ENCODE results near the gene CREG2. TPM values are rescaled to one million over a fixed set of nuclear protein-coding genes. Genes with fewer than 3 reads are reported as not detected.

The CREG2 gene
- total RNA-seq, 1 donor = not detected

- Histone ChIP-seq H3K4me3 (ENCODE audit: low read length) (no peak overlapping the region), H3K4me1 (ENCODE audit: insufficient read depth, low read length) (peaks cover 5% of the 10 kb centered on the region), H3K9me3 (ENCODE audit: low read depth, low read length) (no peaks in the 10 kb centered on the region), H3K27me3 (ENCODE audit: insufficient read depth, low read length) (no peaks in the 10 kb centered on the region)
These were observed 29.3 kb upstream of the CREG2 start for GRCh38 chr2:101416609-101417008.

DNA sequence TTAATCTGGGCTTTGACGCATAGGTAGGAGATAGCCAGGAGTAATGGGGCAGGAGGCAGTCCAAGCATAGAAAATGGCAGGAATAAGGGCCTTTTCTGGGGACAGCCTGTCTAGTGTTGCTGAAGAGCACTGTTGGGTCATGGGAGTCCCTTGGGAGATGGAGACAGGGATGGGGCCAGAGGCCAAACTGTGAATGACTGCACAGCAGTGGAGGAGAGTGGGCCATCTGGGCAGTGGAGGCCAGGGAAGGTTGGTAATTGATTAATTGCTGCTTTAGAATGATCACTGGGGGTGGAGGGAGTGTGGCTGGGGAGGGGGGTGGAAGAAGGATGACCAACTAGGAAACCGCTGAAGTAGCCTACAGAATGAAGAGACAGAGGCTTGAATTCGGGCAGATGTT lies 28.6 kb upstream of the CREG2 start:
- Histone ChIP-seq H3K4me3 (ENCODE audit: low read length) (no peak overlapping the region), H3K27me3 (ENCODE audit: insufficient read depth, low read length) (no peaks in the 10 kb centered on the region), H3K4me1 (ENCODE audit: insufficient read depth, low read length) (peaks cover 5% of the 10 kb centered on the region), H3K9me3 (ENCODE audit: low read depth, low read length) (no peaks in the 10 kb centered on the region)

DNA sequence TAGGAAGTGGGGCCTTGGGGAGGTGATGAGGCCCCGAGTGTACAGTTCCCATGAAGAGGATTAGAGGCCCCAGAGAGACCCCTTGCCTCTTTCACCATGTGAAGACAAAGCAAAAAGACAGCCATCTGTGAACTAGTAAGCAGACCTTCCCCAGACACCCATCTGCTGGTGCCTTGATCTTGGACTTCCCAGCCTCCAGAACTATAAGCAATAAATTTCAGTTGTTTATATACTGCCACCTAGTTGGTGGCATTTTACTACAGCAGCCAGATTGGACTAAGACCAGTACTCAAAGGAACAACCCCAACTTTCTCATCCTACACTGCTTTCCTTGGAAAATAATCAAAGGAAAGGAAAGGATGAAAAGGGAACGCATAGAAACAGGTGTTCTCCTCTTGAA lies 27.9 kb upstream of the CREG2 start:
- Histone ChIP-seq H3K9me3 (ENCODE audit: low read depth, low read length) (no peaks in the 10 kb centered on the region), H3K4me3 (ENCODE audit: low read length) (no peak overlapping the region), H3K27me3 (ENCODE audit: insufficient read depth, low read length) (no peaks in the 10 kb centered on the region), H3K4me1 (ENCODE audit: insufficient read depth, low read length) (no peaks in the 10 kb centered on the region)

GRCh38 chr2:101412092-101412694 lies 24.9 kb upstream of the CREG2 start:
- no peak overlapping the region for H3K4me3 ChIP-seq (ENCODE audit: low read length)
- H3K9me3 ChIP-seq (ENCODE audit: low read depth, low read length) = no peaks in the 10 kb centered on the region
- H3K27me3 ChIP-seq (ENCODE audit: insufficient read depth, low read length) = no peaks in the 10 kb centered on the region
- no peaks in the 10 kb centered on the region for H3K4me1 ChIP-seq (ENCODE audit: insufficient read depth, low read length)

- no peak overlapping the region for H3K4me3 ChIP-seq (ENCODE audit: low read length)
- H3K9me3 ChIP-seq (ENCODE audit: low read depth, low read length) = no peaks in the 10 kb centered on the region
- H3K4me1 ChIP-seq (ENCODE audit: insufficient read depth, low read length) = peaks cover 13% of the 10 kb centered on the region
- H3K27me3 ChIP-seq (ENCODE audit: insufficient read depth, low read length) = no peaks in the 10 kb centered on the region
These were observed 23.4 kb upstream of the CREG2 start for GRCh38 chr2:101410746-101411145.

- H3K9me3 ChIP-seq (ENCODE audit: low read depth, low read length) = no peaks in the 10 kb centered on the region
- no peaks in the 10 kb centered on the region for H3K27me3 ChIP-seq (ENCODE audit: insufficient read depth, low read length)
- H3K4me3 ChIP-seq (ENCODE audit: low read length) = no peak overlapping the region
- H3K4me1 ChIP-seq (ENCODE audit: insufficient read depth, low read length) = peaks cover 18% of the 10 kb centered on the region
These were observed 22.8 kb upstream of the CREG2 start for GRCh38 chr2:101410114-101410513.

DNA sequence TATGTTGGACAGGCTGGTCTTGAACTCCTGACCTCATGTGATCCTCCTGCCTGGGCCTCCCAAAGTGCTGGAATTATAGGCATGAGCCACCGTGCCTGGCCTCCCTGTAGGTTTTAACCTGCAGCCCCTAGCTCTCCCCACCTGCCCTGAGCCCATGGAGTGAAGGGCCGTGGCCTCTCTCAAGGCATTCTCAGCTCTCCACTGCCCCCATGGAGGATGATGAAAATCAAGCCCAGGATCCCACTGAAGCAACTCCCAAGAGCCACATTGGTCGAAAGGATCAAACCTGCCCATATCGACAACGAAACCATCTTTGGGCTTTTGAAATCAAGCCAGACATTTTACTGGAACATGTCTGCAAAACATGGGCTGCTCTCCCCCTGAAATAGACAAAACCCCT lies 22.4 kb upstream of the CREG2 start:
- no peaks in the 10 kb centered on the region for H3K27me3 ChIP-seq (ENCODE audit: insufficient read depth, low read length)
- no peak overlapping the region for H3K4me3 ChIP-seq (ENCODE audit: low read length)
- peaks cover 22% of the 10 kb centered on the region for H3K4me1 ChIP-seq (ENCODE audit: insufficient read depth, low read length)
- no peaks in the 10 kb centered on the region for H3K9me3 ChIP-seq (ENCODE audit: low read depth, low read length)

- Histone ChIP-seq H3K27me3 (ENCODE audit: insufficient read depth, low read length) (no peaks in the 10 kb centered on the region), H3K4me1 (ENCODE audit: insufficient read depth, low read length) (peaks cover 28% of the 10 kb centered on the region), H3K4me3 (ENCODE audit: low read length) (no peak overlapping the region), H3K9me3 (ENCODE audit: low read depth, low read length) (no peaks in the 10 kb centered on the region)
These were observed 21.6 kb upstream of the CREG2 start for GRCh38 chr2:101408925-101409324.

DNA sequence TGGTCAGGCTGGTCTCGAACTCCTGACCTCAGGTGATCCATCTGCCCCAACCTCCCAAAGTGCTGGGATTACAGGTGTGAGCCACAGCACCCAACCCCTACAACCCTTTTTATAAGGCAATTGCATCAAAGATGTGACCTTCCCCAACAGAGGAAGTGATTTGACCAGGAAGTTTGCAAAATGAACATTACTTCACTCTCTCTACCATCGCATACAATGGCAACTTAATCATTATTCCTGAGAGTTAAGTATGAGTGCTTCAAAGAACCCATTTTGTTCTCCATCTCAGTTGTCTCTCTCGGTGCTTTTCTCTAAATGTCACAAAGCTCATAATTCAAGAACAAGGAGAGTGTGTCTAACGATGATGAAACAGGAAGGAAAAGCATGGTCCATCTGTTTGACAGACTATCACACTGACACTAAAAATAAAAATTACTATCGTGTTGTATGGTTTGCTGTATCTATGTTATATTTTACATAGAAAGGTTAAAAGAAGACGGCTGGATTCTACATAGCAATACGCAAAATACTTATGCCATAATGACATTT lies 18.1 kb upstream of the CREG2 start:
- no peaks in the 10 kb centered on the region for H3K9me3 ChIP-seq (ENCODE audit: low read depth, low read length)
- no peaks in the 10 kb centered on the region for H3K27me3 ChIP-seq (ENCODE audit: insufficient read depth, low read length)
- peaks cover 44% of the 10 kb centered on the region for H3K4me1 ChIP-seq (ENCODE audit: insufficient read depth, low read length)
- H3K4me3 ChIP-seq (ENCODE audit: low read length) = no peak overlapping the region

DNA sequence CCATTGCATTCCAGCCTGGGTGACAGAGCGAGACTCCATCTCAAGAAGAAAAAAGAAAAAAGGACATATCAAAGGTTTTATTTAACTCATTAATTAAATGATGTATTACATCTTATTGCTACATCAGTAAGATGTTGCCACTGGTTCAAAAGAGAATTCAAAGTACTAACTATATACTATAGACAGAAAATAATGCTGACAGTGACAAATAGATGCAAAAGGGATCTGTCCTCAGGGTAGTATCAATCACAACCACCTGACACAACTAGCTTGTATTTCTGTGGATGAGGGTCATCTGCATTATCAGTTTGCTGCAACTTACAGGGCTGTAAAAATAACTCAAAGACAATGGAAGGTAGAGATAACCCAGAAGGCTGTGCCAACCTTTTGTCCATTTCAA lies 16.4 kb upstream of the CREG2 start:
- Histone ChIP-seq H3K9me3 (ENCODE audit: low read depth, low read length) (no peaks in the 10 kb centered on the region), H3K27me3 (ENCODE audit: insufficient read depth, low read length) (no peaks in the 10 kb centered on the region), H3K4me1 (ENCODE audit: insufficient read depth, low read length) (peaks cover 57% of the 10 kb centered on the region), H3K4me3 (ENCODE audit: low read length) (no peak overlapping the region)

- Histone ChIP-seq H3K4me1 (ENCODE audit: insufficient read depth, low read length) (peaks cover 57% of the 10 kb centered on the region), H3K27me3 (ENCODE audit: insufficient read depth, low read length) (no peaks in the 10 kb centered on the region), H3K9me3 (ENCODE audit: low read depth, low read length) (no peaks in the 10 kb centered on the region), H3K4me3 (ENCODE audit: low read length) (no peak overlapping the region)
These were observed 15.3 kb upstream of the CREG2 start for GRCh38 chr2:101402630-101403029.

- Histone ChIP-seq H3K9me3 (ENCODE audit: low read depth, low read length) (no peaks in the 10 kb centered on the region), H3K4me3 (ENCODE audit: low read length) (no peak overlapping the region), H3K4me1 (ENCODE audit: insufficient read depth, low read length) (peaks cover 54% of the 10 kb centered on the region), H3K27me3 (ENCODE audit: insufficient read depth, low read length) (no peaks in the 10 kb centered on the region)
These were observed 14.6 kb upstream of the CREG2 start for GRCh38 chr2:101401906-101402305.

GRCh38 chr2:101401326-101401665 lies 14.0 kb upstream of the CREG2 start:
- H3K9me3 ChIP-seq (ENCODE audit: low read depth, low read length) = no peaks in the 10 kb centered on the region
- H3K27me3 ChIP-seq (ENCODE audit: insufficient read depth, low read length) = no peaks in the 10 kb centered on the region
- peaks cover 49% of the 10 kb centered on the region for H3K4me1 ChIP-seq (ENCODE audit: insufficient read depth, low read length)
- no peak overlapping the region for H3K4me3 ChIP-seq (ENCODE audit: low read length)

- H3K4me3 ChIP-seq (ENCODE audit: low read length) = no peak overlapping the region
- H3K4me1 ChIP-seq (ENCODE audit: insufficient read depth, low read length) = peaks cover 43% of the 10 kb centered on the region
- H3K9me3 ChIP-seq (ENCODE audit: low read depth, low read length) = no peaks in the 10 kb centered on the region
- H3K27me3 ChIP-seq (ENCODE audit: insufficient read depth, low read length) = no peaks in the 10 kb centered on the region
These were observed 13.4 kb upstream of the CREG2 start for GRCh38 chr2:101400506-101401325.

- H3K27me3 ChIP-seq (ENCODE audit: insufficient read depth, low read length) = no peaks in the 10 kb centered on the region
- H3K4me1 ChIP-seq (ENCODE audit: insufficient read depth, low read length) = peaks cover 38% of the 10 kb centered on the region
- H3K4me3 ChIP-seq (ENCODE audit: low read length) = no peak overlapping the region
- H3K9me3 ChIP-seq (ENCODE audit: low read depth, low read length) = no peaks in the 10 kb centered on the region
These were observed 12.7 kb upstream of the CREG2 start for GRCh38 chr2:101400048-101400447.
